Smooth muscle cell (in vitro differentiated cells): ENCODE data around the gene MACROH2A1. TPM values are rescaled to one million over a fixed set of nuclear protein-coding genes. Genes with fewer than 3 reads are reported as not detected.

Experiments used
- DNase-seq: peaks from one replicate; lab custom pipeline; 2025; ENCODE audit not compliant: unreplicated experiment; lab: John Stamatoyannopoulos, UW
- H2AFZ ChIP-seq: fragments of 200-600 bp; sonication (generic); 2 replicates; pipeline ENCODE4 v1.6.0; 2016; ENCODE audit warnings: antibody characterized with exemption, low read depth, mild to moderate bottlenecking
- H3F3A ChIP-seq: fragments of 200-600 bp; sonication (generic); 2 replicates; pipeline ENCODE4 v1.6.0; 2017; ENCODE audit warnings: antibody characterized with exemption, low read depth
- H3K27ac ChIP-seq: fragments of 200-600 bp; sonication (generic); 2 replicates; pipeline ENCODE4 v1.5.1; 2016; ENCODE audit warnings: low read depth, mild to moderate bottlenecking
- H3K27me3 ChIP-seq: fragments of 200-600 bp; sonication (generic); 2 replicates; pipeline ENCODE4 v1.6.1; 2016; ENCODE audit warnings: low read depth, mild to moderate bottlenecking
- H3K36me3 ChIP-seq: fragments of 200-600 bp; sonication (generic); 2 replicates; pipeline ENCODE4 v1.5.1; 2016; ENCODE audit warnings: low read depth
- H3K4me1 ChIP-seq: fragments of 200-600 bp; sonication (generic); 2 replicates; pipeline ENCODE4 v1.5.1; 2016; ENCODE audit warnings: low read depth
- H3K4me2 ChIP-seq: fragments of 200-600 bp; sonication (generic); 2 replicates; pipeline ENCODE4 v1.6.0; 2016; ENCODE audit warnings: mild to moderate bottlenecking
- H3K4me3 ChIP-seq: fragments of 200-600 bp; sonication (generic); 2 replicates; pipeline ENCODE4 v1.5.1; 2016; ENCODE audit warnings: mild to moderate bottlenecking
- H3K79me2 ChIP-seq: fragments of 200-600 bp; sonication (generic); 2 replicates; pipeline ENCODE4 v1.6.0; 2016; ENCODE audit warnings: low read depth, mild to moderate bottlenecking
- H3K9ac ChIP-seq: fragments of 200-600 bp; sonication (generic); 2 replicates; pipeline ENCODE4 v1.6.0; 2016; ENCODE audit warnings: low read depth
- H3K9me3 ChIP-seq: fragments of 200-600 bp; sonication (generic); replicated peaks from 2 replicates; pipeline ENCODE4 v1.5.1; 2016; ENCODE audit warnings: low read depth
- H4K20me1 ChIP-seq: fragments of 200-600 bp; sonication (generic); 2 replicates; pipeline ENCODE4 v1.6.0; 2016; ENCODE audit warnings: low read depth
- CTCF ChIP-seq: fragments of 200-600 bp; sonication (generic); IDR thresholded peaks from 2 replicates; pipeline ENCODE4 v1.5.1; 2017; ENCODE audit warnings: borderline replicate concordance, mild to moderate bottlenecking, antibody characterized with exemption; ENCODE audit not compliant: insufficient read depth, poor library complexity, severe bottlenecking
- WGBS: methylation state at CpG from one replicate; pipeline ENCODE4 v1.1.7; 2016; ENCODE audit warnings: low lambda C conversion rate; 5-methylcytosine and 5-hydroxymethylcytosine counted together
- polyA plus RNA-seq: library from polyadenylated mRNA; unstranded; fragments of >200 nt; fragmentation: Nextera tagmentation; extraction: Ambion mirVana; gene quantifications from 2 replicates; pipeline ENCODE4 v1.2.1, GENCODE V29; 2016
- total RNA-seq: library from RNA; depleted of rRNA; stranded (reverse); fragments of >200 nt; gene quantifications from 2 replicates; pipeline ENCODE4 v1.2.3, GENCODE V29; 2014

MACROH2A1 gene
- total and polyA plus RNA-seq, 2 experiments from 2014 or later, result 309 to 371 TPM

- peaks cover 16% of the 10 kb centered on the region for H3F3A ChIP-seq
- no peaks in the 10 kb centered on the region for H3K36me3 ChIP-seq
- H3K9ac ChIP-seq, result no peak overlapping the region
- H3K27me3 ChIP-seq, result no peaks in the 10 kb centered on the region
- no peak for TF ChIP-seq CTCF
- DNase-seq, result no peak
- no peaks in the 10 kb centered on the region for H3K4me1 ChIP-seq
- WGBS, result 92% methylated on average over 2 of the region's 5 CpGs
- peaks cover 16% of the 10 kb centered on the region for H4K20me1 ChIP-seq
- H3K79me2 ChIP-seq, result peaks cover 9% of the 10 kb centered on the region
- no peak overlapping the region for H3K4me2 ChIP-seq
- H3K9me3 ChIP-seq, result no peaks in the 10 kb centered on the region
- no peak overlapping the region for H3K27ac ChIP-seq
- H3K4me3 ChIP-seq, result no peak overlapping the region
- no peak overlapping the region for H2AFZ ChIP-seq
Observed at GRCh38 chr5:135341016-135341666, 57.9 kb downstream of the MACROH2A1 start.

DNA sequence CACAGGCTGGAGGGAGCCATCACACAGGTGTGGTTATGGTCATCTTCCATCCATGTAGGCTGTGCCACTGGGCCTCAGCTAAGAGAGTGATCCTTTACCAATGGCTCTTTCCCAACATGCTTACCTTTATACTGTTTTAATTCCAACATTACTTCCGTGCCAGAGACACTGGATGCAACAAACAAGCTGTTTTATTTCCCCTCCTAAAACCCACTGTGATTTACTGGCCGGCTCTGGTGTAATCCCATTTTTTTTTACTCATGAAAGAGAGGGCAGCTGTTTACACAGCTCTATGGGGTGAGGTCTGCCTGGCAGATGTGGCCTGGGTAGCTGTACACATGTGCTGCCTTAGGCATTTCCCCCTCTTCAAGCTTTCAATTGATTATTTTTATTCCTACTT lies 58.5 kb downstream of the MACROH2A1 start:
- Histone ChIP-seq H3K4me1 (no peaks in the 10 kb centered on the region), H3K27ac (no peak overlapping the region), H3K9me3 (no peaks in the 10 kb centered on the region), H3F3A (peaks cover 15% of the 10 kb centered on the region), H3K27me3 (no peaks in the 10 kb centered on the region), H3K4me3 (no peak overlapping the region), H3K79me2 (peaks cover 3% of the 10 kb centered on the region), H3K9ac (no peak overlapping the region), H2AFZ (no peak overlapping the region), H3K4me2 (no peak overlapping the region), H4K20me1 (peaks cover 16% of the 10 kb centered on the region), H3K36me3 (no peaks in the 10 kb centered on the region)
- no peak for TF ChIP-seq CTCF
- WGBS, result 37% methylated on average over 2 of the region's 2 CpGs
- no peak for DNase-seq

GRCh38 chr5:135339623-135340022 lies 59.4 kb downstream of the MACROH2A1 start:
- no peak overlapping the region for H3K4me3 ChIP-seq
- H2AFZ ChIP-seq, result no peak overlapping the region
- no peak for TF ChIP-seq CTCF
- DNase-seq, result no peak
- H3K27me3 ChIP-seq, result no peaks in the 10 kb centered on the region
- H4K20me1 ChIP-seq, result peaks cover 10% of the 10 kb centered on the region
- H3K36me3 ChIP-seq, result no peaks in the 10 kb centered on the region
- H3K9me3 ChIP-seq, result no peaks in the 10 kb centered on the region
- H3K27ac ChIP-seq, result no peak overlapping the region
- H3K9ac ChIP-seq, result no peak overlapping the region
- no peak overlapping the region for H3K4me2 ChIP-seq
- peaks cover 3% of the 10 kb centered on the region for H3K4me1 ChIP-seq
- H3F3A ChIP-seq, result peaks cover 12% of the 10 kb centered on the region
- H3K79me2 ChIP-seq, result no peaks in the 10 kb centered on the region
- WGBS, result 89% methylated on average over 4 of the region's 4 CpGs

GRCh38 chr5:135339189-135339588 lies 59.8 kb downstream of the MACROH2A1 start:
- H3K36me3 ChIP-seq, result no peaks in the 10 kb centered on the region
- TF ChIP-seq CTCF, result no peak

More at GRCh38 chr5:135339189-135339588, 59.8 kb downstream of the MACROH2A1 start:
- WGBS, result 93% methylated on average over 5 of the region's 5 CpGs
- Histone ChIP-seq H3K9me3 (no peaks in the 10 kb centered on the region), H3K4me3 (no peak overlapping the region), H4K20me1 (peaks cover 10% of the 10 kb centered on the region), H3K4me2 (no peak overlapping the region), H3F3A (peaks cover 14% of the 10 kb centered on the region), H3K9ac (no peak overlapping the region), H2AFZ (no peak overlapping the region), H3K79me2 (no peaks in the 10 kb centered on the region), H3K4me1 (peaks cover 7% of the 10 kb centered on the region), H3K27ac (no peak overlapping the region), H3K27me3 (no peaks in the 10 kb centered on the region)
- no peak for DNase-seq
